ENCODE measurements around the gene CD14. TPM values are rescaled to one million over a fixed set of nuclear protein-coding genes. Genes with fewer than 3 reads are reported as not detected.
A peak's percentile ranks its signal among the peaks of the same experiment; 100 is the strongest.
"Not testable (repeated sequence)": the region's sequence is repeated elsewhere in the genome, so short reads cannot be mapped to it uniquely, and the experiment has no call there.

CD14 gene
- total RNA-seq, 1 experiment from 2014 or later, result not detected

GRCh38 chr5:140635291-140636257, 2.6 kb upstream of the CD14 start:
- DNase-seq (ENCODE audit: low spot score), result no peak

- no peak for DNase-seq (ENCODE audit: low spot score)
These were observed 1.1 kb upstream of the CD14 start for GRCh38 chr5:140634103-140634502.

GRCh38 chr5:140633501-140633900, 526 bp upstream of the CD14 start:
- no peak for DNase-seq (ENCODE audit: low spot score)

- no peak for DNase-seq (ENCODE audit: low spot score)
These were observed 482 bp downstream of the CD14 start for GRCh38 chr5:140632366-140633020.

- no peak for DNase-seq (ENCODE audit: low spot score)
These were observed 1.1 kb downstream of the CD14 start for GRCh38 chr5:140631831-140632365.

DNA sequence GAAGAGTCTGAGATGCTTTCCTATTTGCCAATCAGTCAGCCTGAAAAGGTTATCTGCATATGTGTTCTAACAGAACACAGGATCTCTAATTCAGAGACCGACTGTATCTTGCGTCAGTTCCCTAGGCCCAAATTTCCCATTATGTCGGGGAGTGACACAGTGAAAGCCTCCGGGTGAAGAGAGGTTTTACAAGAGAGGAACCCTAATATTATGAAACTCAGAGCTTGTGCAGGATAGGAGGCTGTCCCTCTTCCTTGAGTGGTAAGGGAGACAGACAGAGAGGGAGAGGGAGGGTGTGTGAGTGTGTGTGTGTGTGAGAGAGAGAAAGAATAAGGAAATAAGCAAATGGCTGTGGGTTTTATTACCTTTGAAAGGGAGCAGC, 1.9 kb downstream of the CD14 start:
- DNase-seq (ENCODE audit: low spot score), result no peak

DNA sequence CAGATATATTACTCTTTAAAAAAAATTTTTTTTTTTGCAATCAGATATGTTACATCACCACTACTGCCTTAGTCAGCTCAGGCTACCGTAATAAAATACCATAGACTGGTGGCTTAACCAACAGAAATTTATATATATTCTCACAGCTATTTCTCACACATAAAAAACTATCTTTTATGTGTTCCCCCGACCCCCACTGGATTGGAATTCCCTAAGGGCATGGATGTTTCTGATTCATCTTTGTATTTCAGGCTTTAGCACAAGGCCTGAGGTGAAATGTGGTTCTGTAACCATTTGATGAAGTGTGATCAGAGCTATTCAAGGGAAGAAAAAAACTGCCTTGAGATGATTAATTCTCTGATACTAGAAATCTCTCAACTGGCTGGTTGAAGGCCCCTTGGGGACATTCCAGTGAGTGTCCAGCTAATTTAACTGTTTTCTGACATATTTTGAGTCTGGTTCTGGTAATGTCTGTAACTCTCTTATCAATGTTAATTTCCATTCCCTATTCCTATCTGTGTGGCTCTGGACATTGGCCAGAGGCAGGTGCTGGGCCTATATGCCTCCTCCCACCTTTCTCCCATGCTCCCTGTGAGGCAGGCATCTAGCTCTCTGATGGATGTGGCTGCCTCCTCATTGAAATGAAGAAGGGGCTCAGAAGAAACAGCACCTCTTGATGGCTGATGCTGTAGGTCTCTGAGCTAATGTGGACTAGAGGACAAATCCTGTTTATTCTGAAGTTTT, 2.5 kb downstream of the CD14 start:
- DNase-seq (ENCODE audit: low spot score), result no peak

DNA sequence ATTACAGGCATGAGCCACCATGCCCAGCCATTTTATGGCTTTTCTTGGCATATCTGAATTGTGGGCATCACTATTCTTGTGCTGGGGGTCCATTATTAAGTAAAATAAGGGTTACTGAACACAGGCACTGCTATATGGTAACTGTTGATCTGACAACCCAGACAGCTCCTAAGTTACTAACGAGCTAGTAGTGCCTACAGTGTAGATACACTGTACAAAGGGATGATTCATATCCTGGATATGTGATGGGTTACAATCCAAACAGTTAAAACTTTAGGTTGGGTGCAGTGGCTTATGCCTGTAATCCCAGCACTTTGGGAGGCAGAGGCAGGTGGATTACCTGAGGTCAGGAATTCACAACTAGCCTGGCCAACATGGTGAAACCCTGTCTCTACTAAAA, 4.3 kb downstream of the CD14 start:
- no peak for DNase-seq (ENCODE audit: low spot score)

DNA sequence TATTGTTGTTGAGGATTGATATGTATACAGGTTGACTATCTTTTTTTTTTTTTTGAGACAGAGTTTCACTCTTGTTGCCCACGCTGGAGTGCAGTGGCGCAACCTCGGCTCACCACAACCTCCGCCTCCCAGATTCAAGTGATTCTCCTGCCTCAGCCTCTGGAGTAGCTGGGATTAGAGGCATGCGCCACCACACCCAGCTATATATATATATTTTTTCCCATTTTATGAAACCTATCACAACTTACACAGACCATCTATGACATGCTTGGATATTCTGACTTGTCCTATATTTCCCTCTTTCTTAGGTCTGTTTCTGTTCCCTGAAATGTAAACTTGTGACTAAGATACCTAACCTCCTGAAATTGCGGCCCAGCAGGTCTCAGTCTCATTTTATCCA, 5.0 kb downstream of the CD14 start:
- DNase-seq (ENCODE audit: low spot score), result no peak

GRCh38 chr5:140624886-140625285, 8.1 kb downstream of the CD14 start:
- not testable (repeated sequence) for DNase-seq (ENCODE audit: low spot score)

- not testable (repeated sequence) for DNase-seq (ENCODE audit: low spot score)
These were observed 9.9 kb downstream of the CD14 start for GRCh38 chr5:140623061-140623460.

GRCh38 chr5:140622301-140622700, 10.7 kb downstream of the CD14 start:
- no peak for DNase-seq (ENCODE audit: low spot score)

- no peak for DNase-seq (ENCODE audit: low spot score)
These were observed 21.9 kb downstream of the CD14 start for GRCh38 chr5:140611020-140611521.

GRCh38 chr5:140609126-140609525, 23.8 kb downstream of the CD14 start:
- DNase-seq (ENCODE audit: low spot score), result peak; percentile 25

DNA sequence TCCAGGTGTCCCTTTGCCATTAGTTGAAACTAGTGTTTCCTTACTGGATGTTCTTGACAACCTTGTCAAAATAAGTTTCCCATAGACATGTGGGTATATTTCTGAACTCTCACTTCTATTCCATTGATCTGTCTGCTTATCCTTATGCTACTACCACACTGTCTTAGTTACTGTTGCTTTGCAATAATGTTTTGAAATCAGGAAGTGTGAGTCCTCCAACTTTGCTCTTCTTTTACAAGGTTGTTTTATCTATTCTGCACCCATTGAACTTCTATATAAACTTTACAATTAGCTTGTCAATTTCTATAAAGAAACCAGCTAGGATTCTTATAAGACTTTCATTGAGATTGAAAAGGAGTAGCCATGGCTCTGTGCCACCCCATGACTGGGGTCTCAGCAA, 24.3 kb downstream of the CD14 start:
- DNase-seq (ENCODE audit: low spot score), result no peak

DNA sequence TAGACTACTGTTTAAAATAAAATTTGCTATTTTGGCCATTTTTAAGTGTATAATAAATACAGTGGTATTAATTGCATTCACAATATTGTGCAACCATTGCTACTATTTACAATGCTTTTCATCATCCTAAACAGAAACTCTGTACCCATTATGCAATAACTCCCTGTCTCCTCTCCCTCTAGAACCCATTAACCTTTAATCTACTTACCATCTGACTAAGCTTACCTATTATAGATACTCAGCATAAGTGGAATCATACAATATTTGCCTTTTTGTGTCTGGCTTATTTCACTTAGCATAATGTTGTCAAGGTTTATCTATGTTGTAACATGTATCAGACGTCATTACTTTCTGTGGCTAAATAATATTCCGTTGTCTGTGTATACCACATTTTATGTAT, 25.9 kb downstream of the CD14 start:
- no peak for DNase-seq (ENCODE audit: low spot score)

DNA sequence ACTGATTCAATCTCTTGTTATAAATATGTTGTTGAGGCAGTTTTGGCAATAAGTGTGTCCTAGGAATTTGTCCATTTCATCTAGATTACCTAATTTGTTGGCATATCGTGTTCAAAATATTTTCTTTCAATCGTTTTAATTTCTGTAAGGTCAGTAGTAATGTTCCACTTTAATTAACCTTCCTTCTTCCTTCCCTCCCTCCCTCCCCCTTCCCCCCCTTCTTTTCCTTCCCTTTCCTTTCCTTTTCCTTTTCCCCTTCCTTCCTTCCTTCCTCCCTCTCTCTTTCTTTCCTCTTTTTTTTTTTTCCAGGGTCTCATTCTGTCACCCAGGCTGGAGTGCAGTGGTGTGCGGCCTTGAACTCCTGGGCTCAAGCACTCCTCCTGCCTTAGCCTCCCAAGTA, 27.1 kb downstream of the CD14 start:
- DNase-seq (ENCODE audit: low spot score), result no peak

- no peak for DNase-seq (ENCODE audit: low spot score)
These were observed 29.2 kb downstream of the CD14 start for GRCh38 chr5:140603734-140604133.

GRCh38 chr5:140603446-140603698, 29.6 kb downstream of the CD14 start:
- not testable (repeated sequence) for DNase-seq (ENCODE audit: low spot score)

DNA sequence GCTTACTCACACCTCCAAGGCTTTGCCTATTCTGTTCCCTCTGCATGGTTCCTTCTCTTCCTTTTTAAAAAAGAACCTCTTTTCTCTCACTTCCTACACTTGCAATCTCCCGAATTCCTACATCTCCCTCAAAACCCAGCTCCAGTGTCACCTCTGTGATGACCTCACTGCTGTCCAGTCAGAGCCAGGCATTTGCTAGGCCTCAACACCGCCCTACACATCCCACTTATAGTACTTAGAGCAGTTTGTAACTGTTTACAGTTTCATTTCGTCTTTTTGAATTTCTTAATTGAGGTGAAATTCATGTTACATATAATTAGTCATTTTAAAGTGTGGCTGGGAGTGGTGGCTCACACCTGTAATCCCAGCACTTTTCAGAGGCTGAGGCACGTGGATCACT, 30.8 kb downstream of the CD14 start:
- no peak for DNase-seq (ENCODE audit: low spot score)

GRCh38 chr5:140600096-140600495, 32.9 kb downstream of the CD14 start:
- no peak for DNase-seq (ENCODE audit: low spot score)

GRCh38 chr5:140598836-140599235, 34.1 kb downstream of the CD14 start:
- no peak for DNase-seq (ENCODE audit: low spot score)

All from H4 (cell line).